MM.1S (cell line): ENCODE measurements around the gene SOWAHB.

ENCODE experiments used
- DNase-seq: peaks from one replicate; pipeline ENCODE4 v3.0.0-alpha.2; 2015
- H2AFZ ChIP-seq: fragments of 300-600 bp; sonication (generic); 2 replicates; pipeline ENCODE4 v1.6.0; 2016; ENCODE audit warnings: antibody characterized with exemption, low read length
- H3F3A ChIP-seq: fragments of 300-600 bp; sonication (generic); 2 replicates; pipeline ENCODE4 v1.6.1; 2016; ENCODE audit warnings: mild to moderate bottlenecking, antibody characterized with exemption, low read length, moderate library complexity, mixed read lengths; ENCODE audit not compliant: insufficient read depth
- H3K27ac ChIP-seq: fragments of 300-600 bp; sonication (generic); 2 replicates; pipeline ENCODE4 v1.5.1; 2016; ENCODE audit warnings: mild to moderate bottlenecking, low read length
- H3K27me3 ChIP-seq: fragments of 300-600 bp; sonication (generic); replicated peaks from 2 replicates; pipeline ENCODE4 v1.6.0; 2016; ENCODE audit warnings: low read length; ENCODE audit not compliant: insufficient read depth
- H3K36me3 ChIP-seq: fragments of 300-600 bp; sonication (generic); replicated peaks from 2 replicates; pipeline ENCODE4 v1.6.1; 2016; ENCODE audit warnings: mild to moderate bottlenecking, low read length, mixed read lengths; ENCODE audit not compliant: insufficient read depth
- H3K4me1 ChIP-seq: fragments of 300-600 bp; sonication (generic); 2 replicates; pipeline ENCODE4 v1.6.1; 2016; ENCODE audit warnings: low read length, mixed read lengths
- H3K4me2 ChIP-seq: fragments of 300-600 bp; sonication (generic); 2 replicates; pipeline ENCODE4 v1.6.0; 2016; ENCODE audit warnings: low read depth, low read length
- H3K4me3 ChIP-seq: fragments of 300-600 bp; sonication (generic); 2 replicates; pipeline ENCODE4 v1.5.1; 2016; ENCODE audit warnings: low read length, mixed read lengths
- H3K79me2 ChIP-seq: fragments of 300-600 bp; sonication (generic); 2 replicates; pipeline ENCODE4 v1.6.1; 2016; ENCODE audit warnings: mixed run types, low read length, mixed read lengths
- H3K9ac ChIP-seq: fragments of 300-600 bp; sonication (generic); 2 replicates; pipeline ENCODE4 v1.6.1; 2016; ENCODE audit warnings: low read length, mixed read lengths
- H3K9me2 ChIP-seq: fragments of 300-600 bp; sonication (generic); replicated peaks from 2 replicates; pipeline ENCODE4 v1.6.1; 2016; ENCODE audit warnings: mild to moderate bottlenecking, low read length, mixed read lengths; ENCODE audit not compliant: insufficient read depth
- H3K9me3 ChIP-seq: fragments of 300-600 bp; sonication (generic); replicated peaks from 2 replicates; pipeline ENCODE4 v1.6.1; 2016; ENCODE audit warnings: mild to moderate bottlenecking, low read length, mixed read lengths; ENCODE audit not compliant: insufficient read depth
- H4K20me1 ChIP-seq: fragments of 300-600 bp; sonication (generic); 2 replicates; pipeline ENCODE4 v1.6.1; 2016; ENCODE audit warnings: mild to moderate bottlenecking, low read length, moderate library complexity, mixed read lengths; ENCODE audit not compliant: insufficient read depth
- EZH2 ChIP-seq: fragments of 300-600 bp; sonication (generic); optimal IDR thresholded peaks from 2 replicates; pipeline ENCODE3; 2017; ENCODE audit warnings: low read depth, mild to moderate bottlenecking, antibody characterized with exemption, low read length, mixed read lengths
- EZH2phosphoT487 ChIP-seq: fragments of 300-600 bp; sonication (generic); IDR thresholded peaks from 2 replicates; pipeline ENCODE4 v1.6.1; 2018; ENCODE audit warnings: antibody characterized with exemption, low read length
- TF ChIP-seq, protein P1 (sequence below): fragments of 300-600 bp; sonication (generic); IDR thresholded peaks from 2 replicates; pipeline ENCODE4 v1.5.1; 2016; ENCODE audit warnings: antibody characterized with exemption, low read length, mixed read lengths

The SOWAHB gene

DNA sequence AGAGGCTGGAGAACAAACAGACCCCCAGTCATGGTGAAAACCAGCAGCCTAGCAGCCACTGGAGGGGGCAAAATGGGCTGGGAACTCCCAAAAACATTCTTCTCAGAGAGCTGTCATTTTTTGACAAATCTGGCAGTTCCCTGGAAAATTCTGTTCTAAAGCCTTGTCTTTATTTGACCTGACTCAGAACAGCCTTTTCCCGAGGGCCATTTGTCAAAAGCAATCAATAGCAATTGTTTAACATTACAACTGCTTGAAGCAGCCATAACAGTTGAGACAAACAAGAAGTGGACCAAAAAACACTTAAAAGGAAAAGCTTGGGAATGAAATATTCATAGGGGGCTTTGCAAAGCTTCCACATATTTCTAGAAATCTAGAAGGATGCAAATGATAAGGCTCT is 39.6 kb downstream of the SOWAHB start:
- TF ChIP-seq EZH2phosphoT487, result no peak
- TF ChIP-seq EZH2, result no peak
- TF ChIP-seq, protein P1, sequence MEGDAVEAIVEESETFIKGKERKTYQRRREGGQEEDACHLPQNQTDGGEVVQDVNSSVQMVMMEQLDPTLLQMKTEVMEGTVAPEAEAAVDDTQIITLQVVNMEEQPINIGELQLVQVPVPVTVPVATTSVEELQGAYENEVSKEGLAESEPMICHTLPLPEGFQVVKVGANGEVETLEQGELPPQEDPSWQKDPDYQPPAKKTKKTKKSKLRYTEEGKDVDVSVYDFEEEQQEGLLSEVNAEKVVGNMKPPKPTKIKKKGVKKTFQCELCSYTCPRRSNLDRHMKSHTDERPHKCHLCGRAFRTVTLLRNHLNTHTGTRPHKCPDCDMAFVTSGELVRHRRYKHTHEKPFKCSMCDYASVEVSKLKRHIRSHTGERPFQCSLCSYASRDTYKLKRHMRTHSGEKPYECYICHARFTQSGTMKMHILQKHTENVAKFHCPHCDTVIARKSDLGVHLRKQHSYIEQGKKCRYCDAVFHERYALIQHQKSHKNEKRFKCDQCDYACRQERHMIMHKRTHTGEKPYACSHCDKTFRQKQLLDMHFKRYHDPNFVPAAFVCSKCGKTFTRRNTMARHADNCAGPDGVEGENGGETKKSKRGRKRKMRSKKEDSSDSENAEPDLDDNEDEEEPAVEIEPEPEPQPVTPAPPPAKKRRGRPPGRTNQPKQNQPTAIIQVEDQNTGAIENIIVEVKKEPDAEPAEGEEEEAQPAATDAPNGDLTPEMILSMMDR, result no peak
- no peak overlapping the region for H3K27ac ChIP-seq
- no peak overlapping the region for H3K4me2 ChIP-seq
- H3K9me2 ChIP-seq, result no peaks in the 10 kb centered on the region
- H3F3A ChIP-seq, result peaks cover 4% of the 10 kb centered on the region; the same call in 1 of the 2 replicates
- H3K27me3 ChIP-seq, result no peaks in the 10 kb centered on the region
- H4K20me1 ChIP-seq, result no peaks in the 10 kb centered on the region
- H3K9ac ChIP-seq, result no peak overlapping the region
- no peaks in the 10 kb centered on the region for H3K36me3 ChIP-seq
- no peaks in the 10 kb centered on the region for H3K9me3 ChIP-seq
- no peaks in the 10 kb centered on the region for H3K79me2 ChIP-seq
- DNase-seq, result no peak
- H3K4me3 ChIP-seq, result no peak overlapping the region
- H3K4me1 ChIP-seq, result peaks cover 9% of the 10 kb centered on the region
- no peak overlapping the region for H2AFZ ChIP-seq

- no peak for DNase-seq
- TF ChIP-seq EZH2phosphoT487 (no peak), EZH2 (no peak)
- TF ChIP-seq, protein P1, result no peak
- no peak overlapping the region for H2AFZ ChIP-seq
- no peaks in the 10 kb centered on the region for H3K9me2 ChIP-seq
- H3K9me3 ChIP-seq, result no peaks in the 10 kb centered on the region
- peaks cover 4% of the 10 kb centered on the region; the same call in 1 of the 2 replicates for H3F3A ChIP-seq
- no peaks in the 10 kb centered on the region for H3K79me2 ChIP-seq
- no peaks in the 10 kb centered on the region for H3K27me3 ChIP-seq
- H3K9ac ChIP-seq, result no peak overlapping the region
- H3K4me2 ChIP-seq, result no peak overlapping the region
- H3K36me3 ChIP-seq, result no peaks in the 10 kb centered on the region
- H3K27ac ChIP-seq, result no peak overlapping the region
- H3K4me3 ChIP-seq, result no peak overlapping the region
- H4K20me1 ChIP-seq, result no peaks in the 10 kb centered on the region
- peaks cover 9% of the 10 kb centered on the region for H3K4me1 ChIP-seq
Measured at GRCh38 chr4:76857074-76857409, 40.9 kb downstream of the SOWAHB start.

DNA sequence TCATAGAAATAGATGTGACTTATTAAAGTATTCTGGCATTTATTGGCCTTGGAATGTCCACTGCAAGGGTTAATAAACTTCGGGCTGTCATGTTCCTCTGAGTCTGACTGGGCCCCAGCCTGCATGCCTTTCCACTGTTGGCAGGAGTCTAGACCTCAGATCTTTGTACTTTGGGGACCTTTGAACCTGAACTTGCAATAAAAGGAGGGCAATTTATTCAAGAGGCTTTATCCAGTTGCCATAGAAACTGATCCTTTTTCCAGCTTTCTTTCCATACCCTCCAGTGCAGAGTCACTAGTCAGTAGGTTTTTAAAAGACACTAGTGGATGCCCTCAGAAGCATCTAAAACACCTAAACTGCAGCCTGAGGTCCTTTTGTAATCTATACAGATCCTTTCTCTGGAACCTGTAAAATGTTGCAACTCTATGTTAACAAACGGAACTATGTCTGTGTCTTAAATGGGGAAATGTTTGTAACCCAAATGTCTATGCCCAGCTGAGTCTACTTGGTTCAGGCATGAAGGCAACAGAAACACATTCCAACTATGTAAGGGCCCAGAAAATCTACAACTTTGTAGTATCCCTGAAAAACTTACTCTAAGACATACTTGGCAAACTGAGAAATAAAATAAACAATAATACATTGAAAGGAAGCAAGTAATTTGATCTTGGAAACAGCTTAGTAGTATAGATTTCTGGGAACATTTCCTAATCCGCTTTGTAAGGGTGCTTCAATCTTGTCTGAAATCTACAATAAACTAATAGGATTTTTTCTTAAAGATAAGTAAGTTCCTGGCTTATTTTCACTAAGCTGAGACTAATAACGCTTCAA is 41.5 kb downstream of the SOWAHB start:
- Histone ChIP-seq H3K9ac (no peak overlapping the region), H3K27me3 (no peaks in the 10 kb centered on the region)

More for the DNA sequence above, 41.5 kb downstream of the SOWAHB start:
- no peak for DNase-seq
- Histone ChIP-seq H3K27ac (no peak overlapping the region), H3K4me2 (no peak overlapping the region), H3K79me2 (no peaks in the 10 kb centered on the region), H2AFZ (no peak overlapping the region), H3F3A (peaks cover 4% of the 10 kb centered on the region; the same call in 1 of the 2 replicates), H3K4me3 (no peak overlapping the region), H3K9me3 (no peaks in the 10 kb centered on the region), H3K36me3 (no peaks in the 10 kb centered on the region), H3K4me1 (peaks cover 9% of the 10 kb centered on the region), H3K9me2 (no peaks in the 10 kb centered on the region), H4K20me1 (no peaks in the 10 kb centered on the region)
- TF ChIP-seq EZH2 (no peak), EZH2phosphoT487 (no peak)
- TF ChIP-seq, protein P1, result no peak
